DMS79 (cell line): ENCODE measurements around the gene DDOST.
"Not testable (repeated sequence)": the region's sequence is repeated elsewhere in the genome, so short reads cannot be mapped to it uniquely, and the experiment has no call there.

Experiments
- DNase-seq: peaks from one replicate; lab custom pipeline; 2025; lab: John Stamatoyannopoulos, UW

The DDOST gene

DNA sequence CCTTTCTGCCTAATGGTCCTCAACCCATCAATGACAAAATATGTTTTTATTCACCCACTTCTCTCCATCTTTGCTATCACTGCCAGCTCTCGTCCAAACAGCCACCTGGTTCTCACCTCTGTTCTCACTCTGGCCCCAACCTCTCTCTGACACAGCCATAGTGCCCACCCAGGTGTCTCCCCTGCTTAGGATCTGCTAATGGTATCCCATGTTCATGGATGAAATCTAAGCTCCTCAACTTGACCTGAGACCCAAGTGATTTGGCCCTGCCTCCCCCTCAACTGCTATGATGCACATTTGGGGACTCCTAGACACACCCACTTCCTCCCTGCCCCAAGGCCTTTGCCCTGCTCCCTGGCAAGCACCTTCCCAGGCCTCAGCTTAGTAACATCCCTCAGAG lies 30.7 kb upstream of the DDOST start:
- no peak for DNase-seq

DNA sequence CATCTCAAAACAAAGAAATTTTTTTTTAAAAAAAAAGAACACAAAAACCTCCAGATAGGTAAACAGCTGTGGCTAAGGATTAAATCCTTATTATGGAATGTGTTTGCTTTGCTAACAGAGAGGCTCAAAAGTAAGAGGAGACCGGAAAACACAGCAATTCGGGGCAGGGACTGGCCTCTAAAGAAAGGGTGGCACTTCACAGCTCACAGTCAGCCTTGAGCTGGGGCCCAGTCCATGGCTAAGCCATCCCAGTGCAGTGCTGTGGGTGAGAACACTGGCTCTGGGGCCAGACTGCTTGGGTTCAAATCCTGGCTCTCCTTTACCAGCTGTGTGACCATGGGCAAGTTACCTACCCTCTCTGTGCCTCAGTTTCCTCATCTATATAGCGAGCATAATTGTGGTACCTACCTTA lies 28.5 kb upstream of the DDOST start:
- no peak for DNase-seq

DNA sequence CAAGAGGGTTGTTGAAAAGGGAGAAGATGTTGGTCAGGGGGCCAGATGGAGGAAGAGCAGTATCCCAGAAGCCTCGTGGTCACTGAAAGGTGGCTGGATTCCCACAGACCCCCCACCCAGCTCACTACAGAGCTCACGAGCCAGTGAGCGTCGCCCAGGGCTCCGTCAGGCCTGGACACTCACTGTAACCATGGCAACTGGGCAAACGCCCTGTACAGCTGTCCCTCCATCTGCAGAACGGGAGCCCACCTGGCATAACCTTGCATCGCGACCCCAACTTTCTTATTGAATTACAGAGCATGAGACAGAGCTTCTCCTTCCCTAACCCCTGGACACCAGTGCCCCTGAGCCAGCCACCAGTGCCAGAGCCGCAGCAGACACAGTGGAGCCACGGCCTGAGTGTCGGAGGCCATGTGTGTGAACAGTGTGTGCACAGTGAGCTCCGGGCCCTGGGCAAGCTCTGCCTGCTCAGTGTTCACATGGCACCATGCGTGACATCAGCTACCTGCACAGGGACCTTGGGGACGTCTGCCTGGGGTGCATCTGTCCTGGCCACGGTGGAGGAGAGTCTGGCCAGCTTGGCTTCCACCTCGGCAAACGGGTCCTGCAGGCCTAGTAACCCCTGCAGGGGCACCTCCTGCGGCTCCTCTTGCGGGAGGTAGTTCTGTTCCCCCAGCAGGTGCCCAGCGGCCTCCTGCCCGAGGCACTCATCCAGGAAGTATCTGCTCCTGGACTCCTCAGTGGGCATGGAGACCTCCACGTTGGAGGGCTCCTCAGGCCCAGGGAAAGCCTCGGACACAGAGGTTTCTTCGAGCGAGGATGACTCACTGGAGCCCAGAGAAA lies 25.9 kb upstream of the DDOST start:
- no peak for DNase-seq

DNA sequence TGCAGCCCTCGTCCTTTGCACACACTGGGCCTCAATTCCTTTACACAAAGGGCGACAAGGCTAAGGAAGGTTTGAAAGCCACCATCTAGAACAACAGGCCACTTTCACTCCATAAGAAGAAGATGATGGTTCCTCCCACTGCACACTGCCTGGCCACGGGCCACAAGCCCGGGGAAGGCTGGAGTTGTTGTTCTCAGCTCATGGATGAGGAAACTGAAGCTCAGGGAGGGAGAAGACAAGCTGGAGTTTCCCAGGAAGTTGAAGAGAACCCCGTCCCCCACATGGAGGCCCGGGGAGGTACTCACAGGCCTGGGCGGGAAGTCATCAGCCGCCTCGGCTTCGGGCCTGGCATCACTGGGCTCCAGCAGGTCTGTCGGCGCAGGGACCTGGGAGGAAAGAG lies 24.6 kb upstream of the DDOST start:
- no peak for DNase-seq

DNA sequence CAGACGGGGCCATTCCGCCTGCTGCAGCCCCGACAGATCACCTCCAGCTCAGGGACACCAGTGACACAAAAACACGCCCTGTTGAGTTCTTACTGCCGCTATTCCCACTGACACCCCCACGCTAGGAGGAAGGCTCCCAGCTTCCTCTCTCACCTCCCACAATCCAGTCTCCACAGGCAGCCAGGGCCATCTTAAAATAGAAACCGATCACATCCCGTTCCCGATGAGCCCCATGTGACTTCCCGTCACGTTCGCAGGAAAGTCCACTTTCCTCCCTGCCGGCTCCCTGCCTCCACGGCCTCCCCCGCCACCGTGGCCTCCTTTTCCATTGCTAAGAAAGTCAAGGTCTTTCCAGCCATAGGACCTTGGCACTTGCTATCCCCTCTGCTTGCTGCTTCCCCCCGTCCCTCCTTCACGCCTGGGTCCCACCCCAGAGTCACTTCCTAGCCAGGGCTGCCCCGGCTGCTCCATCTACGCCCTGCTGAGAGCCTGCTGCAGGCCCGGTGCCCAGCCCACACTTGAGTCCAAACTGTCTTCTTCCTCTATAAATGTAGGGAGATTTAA lies 24.0 kb upstream of the DDOST start:
- DNase-seq, result no peak

DNA sequence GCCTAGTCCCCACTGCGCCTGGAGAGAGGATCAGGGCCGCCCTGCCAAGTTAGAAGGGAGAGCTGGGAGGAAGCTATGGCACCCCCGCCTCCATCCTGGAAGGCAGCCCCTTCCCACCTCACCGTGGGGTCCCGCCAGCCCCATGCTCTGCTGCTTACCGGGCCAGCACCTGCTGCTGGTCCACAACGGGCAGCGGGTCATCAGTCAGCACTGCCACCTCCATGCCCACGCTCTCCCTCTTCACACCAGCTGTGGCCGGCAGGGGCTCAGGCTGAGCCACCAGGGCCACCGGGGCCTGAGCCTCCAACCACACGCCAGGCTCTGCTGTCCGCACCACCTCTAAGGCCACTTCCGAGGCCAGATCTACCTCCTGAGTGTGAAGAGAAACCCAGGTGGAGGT lies 23.5 kb upstream of the DDOST start:
- no peak for DNase-seq

DNA sequence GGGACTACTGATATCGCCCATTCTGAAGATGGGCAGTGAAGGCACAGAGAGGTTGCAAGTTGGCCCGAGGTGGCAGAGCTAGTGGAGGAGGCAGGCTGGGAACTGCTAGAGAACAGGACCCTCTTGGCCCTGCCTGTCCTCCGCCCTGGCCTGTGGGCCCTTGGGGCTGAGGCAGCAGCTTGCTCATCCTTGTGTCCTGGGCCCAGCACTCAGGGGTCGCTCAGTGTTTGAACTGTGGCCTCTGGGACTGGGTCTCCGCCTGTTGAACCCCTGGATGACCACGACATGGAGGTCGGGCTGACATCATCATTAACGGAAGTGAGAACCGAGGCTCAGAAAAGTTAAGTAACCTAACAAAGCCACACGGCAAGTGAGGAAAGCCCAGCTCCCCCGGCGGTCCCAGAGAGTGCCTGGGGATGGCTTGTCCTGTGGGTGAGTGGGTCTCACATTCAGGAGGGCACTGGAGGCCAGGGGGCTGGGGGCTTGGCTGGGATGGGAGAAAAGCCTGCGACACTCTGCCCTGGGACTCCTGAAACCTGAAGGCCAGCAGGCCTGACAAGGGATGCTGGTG lies 23.0 kb upstream of the DDOST start:
- no peak for DNase-seq

DNA sequence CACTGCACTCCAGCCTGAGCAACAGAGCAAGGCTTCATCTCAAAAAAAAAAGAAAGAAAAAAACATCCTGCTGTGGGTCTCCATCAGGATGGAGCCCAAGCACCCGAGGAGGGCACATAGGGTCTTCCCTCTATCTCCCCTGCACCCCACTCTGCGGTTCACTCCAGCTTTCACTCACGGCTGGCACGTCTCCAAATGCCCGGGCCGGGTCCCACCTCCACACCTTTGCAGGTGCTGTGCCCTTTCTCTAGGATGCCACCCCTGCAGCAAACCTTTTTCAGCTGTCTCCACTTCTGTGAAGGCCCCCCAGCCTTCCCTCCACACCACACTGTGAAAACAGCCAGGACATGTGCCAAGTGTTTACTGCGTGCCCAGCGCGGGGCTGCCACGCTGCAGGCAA lies 22.4 kb upstream of the DDOST start:
- DNase-seq, result no peak

DNA sequence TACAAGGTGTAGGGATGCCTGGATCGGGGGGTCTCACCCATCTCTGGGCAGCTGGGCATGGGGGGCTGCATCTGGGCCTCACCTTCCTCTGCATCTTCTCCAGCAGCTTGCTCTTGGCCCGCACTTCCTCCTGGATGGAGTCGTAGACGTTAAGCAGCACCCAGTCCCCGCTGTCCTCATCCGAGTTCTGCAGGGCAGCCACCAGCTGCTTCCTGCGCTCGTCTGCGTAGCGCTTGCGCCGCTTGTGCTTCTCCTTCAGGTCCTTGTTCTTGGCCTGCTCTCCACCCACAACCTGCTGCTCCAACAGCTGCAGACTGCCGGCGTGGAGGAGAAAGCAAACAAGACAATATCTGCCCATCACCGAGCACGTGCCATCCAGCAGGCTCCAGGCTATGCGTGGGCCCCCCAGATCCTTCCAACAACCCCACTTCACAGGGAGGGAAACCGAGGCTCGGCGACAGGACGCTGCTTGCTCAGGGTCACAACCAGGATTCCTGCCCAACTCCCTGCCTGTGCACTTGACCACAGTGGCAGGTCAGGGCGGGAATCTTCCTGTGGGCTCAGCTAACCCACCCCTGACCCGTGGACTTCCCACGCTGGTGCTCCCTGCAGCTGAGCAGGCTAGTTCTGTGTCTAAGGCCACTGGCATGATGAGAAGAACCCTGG lies 21.5 kb upstream of the DDOST start:
- DNase-seq, result no peak

DNA sequence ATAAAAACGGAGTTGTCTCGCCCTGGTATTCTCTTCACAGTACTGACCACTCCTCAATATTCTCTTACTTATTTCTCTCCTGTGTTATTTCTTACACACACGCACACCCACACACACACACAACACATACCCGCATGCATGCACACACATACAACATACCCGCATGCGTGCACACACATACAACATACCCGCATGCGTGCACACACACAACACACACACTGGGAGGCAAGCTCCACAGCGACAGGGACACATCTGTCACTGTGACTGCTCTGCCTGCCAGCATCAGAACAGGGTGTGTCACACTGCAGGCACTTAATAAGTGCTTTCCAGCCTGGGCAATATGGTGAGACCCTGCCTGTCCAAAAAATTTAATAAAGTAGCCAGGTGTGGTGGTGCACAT lies 20.8 kb upstream of the DDOST start:
- DNase-seq, result no peak

DNA sequence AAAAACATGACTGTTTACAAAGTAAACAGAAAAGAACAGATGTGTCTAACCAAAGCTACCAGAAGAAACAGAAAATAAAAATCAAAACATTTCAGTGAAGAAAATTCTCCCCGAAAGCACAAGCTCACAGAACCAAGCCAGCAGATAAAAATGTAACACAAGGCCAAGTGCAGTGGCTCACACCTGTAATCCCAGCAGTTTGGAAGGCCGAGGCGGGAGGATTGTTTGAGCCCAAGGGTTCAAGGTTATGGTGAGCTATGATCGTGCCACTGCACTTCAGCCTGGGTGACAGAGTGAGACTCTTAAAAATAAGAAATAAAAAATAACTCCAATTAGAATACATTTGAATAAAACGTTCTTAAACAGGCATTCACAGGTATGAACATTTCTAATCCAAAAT lies 19.1 kb upstream of the DDOST start:
- no peak for DNase-seq

DNA sequence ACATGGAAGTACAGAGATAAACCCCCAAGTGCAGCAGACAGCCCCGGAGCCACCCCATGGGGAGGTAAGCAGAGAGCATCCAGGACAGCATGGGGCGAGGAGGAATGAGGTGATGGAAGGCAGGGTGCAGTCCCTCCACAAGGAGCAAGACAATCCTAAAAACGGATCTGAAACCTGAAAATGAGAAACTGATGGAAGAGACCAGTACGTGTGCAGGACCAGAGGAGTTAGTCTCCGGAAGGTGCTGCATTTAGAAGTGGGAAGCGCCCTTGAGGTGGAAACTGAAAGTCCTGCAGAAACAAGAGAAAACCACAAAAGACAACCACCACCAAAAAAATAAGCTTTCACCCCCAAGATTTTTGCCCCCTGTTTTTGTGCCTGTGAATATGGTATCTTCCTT lies 17.4 kb upstream of the DDOST start:
- DNase-seq, result no peak

DNA sequence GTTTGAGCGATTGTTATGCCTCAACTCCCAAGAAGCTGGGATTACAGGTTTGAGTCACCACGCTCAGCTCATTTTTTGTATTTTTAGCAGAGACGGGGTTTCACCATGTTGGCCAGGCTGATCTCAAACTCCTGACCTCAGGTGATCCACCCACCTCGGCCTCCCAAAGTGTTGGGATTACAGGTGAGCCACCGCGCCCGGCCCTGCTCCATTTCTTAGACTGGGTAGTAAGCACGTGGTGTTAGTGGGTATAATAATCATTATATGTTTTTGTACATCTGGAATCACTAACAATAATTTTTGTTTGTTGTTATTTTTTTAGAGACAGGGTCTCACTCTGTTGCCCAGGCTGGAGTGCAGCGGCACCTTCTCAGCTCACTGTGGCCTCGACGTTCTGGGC lies 12.5 kb upstream of the DDOST start:
- DNase-seq, result not testable (repeated sequence)

DNA sequence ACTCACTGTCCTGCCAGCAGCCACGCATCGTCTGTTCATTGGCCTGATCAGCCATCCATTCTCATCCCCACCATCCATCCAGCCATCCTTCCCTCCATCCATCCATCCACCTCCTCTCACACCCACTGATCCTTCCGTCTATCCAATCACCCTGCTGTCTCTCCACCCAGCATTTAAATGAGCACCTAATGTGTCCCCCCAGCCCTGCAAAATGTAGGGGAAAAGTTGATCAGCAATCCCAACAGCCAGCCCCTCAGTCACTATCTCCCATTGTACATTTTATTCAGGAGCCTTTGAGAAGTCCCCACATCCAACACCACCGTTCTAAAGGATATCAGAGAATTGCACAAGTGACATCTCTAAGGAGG lies 11.1 kb upstream of the DDOST start:
- no peak for DNase-seq

DNA sequence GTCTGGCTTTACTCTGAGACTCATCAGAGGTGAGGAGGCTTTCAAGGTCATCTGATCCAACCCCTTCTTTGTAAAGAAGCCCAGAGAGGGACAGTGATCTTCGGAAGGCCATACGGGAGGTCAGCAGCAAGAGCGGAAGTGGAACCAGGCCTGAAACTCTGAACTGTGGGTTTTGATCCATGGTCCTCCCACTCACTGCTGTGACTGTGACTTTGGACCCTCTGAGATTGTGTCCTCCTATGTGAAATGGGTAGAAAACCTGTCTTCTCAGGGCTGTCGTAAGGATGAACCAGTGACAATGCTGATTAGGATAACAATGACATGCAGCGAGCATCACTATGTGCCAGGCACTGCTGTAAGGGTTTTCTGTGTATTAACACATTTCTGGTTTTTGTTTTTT lies 9.8 kb upstream of the DDOST start:
- no peak for DNase-seq

DNA sequence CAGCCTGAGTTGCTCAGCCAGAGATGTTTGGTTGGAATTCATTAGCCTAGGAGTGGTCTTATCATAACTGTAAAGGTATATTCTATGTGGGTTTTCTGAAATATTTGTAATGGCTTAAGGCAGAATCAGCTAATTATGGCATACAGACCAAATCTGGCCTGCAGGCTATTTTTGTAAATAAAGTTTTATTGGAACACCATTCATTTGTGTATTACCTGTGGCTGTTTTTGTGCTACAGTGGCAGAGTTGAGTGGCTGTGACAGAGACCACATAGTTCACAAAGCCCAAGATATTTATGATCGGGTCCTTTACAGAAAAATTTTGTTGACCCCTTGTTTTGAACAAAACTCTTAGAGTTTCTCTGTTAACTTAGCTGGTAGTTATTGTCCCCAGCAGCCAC lies 7.4 kb upstream of the DDOST start:
- DNase-seq, result no peak

DNA sequence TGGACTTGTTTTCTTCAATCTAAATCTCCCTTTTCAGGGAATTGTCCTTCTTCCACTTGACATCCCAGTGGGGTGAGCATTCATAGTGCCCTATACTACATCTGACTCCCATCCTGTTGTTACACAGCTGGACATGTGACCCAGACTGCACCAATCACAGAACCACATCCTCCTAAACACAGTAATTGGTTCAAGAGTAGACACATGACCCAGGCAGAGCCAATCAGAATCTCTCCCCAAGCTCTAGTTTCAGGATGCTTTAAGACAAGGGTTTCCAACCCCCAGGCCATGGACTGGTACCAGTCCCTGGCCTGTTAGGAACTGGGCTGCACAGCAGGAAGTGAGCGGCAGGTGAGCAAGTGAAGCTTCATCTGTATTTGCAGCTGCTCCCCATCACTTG lies 5.6 kb upstream of the DDOST start:
- no peak for DNase-seq

DNA sequence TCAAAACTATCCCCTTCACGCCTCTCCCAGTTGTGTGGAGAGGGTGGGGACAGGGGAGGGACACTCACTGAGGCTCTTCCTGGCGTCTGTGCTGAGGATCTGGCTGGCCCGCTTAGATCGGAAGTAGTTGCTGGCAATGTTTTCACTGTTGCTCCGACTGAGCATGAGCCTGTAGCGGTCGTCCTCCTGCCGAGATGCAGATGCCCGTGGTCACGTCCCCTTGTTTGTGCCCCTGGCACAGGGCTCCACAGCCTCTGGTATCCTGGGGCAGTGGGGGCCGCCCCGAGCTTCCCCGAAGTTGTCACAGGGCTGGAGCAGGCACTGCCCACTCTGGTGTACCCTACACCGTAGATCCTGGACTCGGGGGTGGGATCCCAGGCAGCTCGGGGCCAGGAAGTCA lies 5.0 kb upstream of the DDOST start:
- no peak for DNase-seq

DNA sequence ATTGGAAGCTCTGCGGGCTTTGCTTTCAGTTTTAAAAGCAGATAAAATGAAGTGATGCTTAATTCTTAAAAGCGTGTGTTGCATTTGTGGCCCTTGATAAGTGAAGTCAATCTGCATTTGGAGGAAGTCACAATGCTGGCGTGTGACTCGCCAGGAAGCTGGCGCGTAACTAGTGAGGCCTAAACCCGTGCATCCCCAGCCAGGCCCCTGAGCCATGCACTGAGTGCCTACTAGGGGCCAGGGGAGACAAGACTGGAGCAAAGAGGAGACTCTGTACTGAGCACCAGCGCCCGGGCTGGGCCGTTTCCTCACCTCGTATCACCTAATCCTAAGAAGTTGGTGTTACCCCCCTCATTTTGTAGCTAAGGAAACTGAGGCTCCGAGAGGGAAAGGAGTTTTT lies 4.6 kb upstream of the DDOST start:
- DNase-seq, result no peak

DNA sequence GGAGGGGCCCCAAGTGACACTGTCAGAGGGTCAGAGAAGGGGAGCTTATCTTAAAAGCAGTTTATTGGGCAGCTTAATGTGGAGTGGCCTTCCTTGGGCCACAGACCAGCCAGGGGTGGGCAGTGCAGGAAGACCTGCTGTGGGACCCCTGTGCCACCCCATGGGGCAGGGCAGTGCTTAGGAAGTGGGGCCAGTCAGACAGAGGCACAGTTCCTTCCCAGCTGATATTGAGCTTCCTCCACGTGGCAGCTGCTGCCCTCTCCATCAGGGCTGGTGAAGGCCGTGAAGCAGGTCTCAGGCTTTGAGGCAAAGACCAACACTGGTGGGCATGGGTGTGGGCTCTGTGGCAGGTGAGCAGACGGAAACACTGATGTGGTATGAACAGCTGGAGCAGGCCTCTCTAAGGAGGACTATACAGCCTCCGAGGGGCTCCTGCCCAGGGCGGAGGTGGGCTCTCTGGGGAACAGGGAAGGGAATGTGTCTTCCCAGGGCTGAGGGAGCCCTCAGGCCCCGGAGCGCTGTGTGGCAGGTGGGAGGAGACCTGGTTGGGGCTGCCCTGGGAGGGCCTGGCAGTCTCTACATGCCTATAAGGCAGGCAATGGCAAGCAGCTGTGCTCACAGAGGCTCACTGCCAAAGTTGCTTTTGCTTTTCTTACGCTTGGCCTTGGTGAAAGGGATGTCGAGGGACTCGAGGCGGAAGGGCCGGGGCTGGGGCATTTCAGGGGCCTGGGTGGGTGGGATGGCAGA lies 3.0 kb upstream of the DDOST start:
- DNase-seq, result no peak

DNA sequence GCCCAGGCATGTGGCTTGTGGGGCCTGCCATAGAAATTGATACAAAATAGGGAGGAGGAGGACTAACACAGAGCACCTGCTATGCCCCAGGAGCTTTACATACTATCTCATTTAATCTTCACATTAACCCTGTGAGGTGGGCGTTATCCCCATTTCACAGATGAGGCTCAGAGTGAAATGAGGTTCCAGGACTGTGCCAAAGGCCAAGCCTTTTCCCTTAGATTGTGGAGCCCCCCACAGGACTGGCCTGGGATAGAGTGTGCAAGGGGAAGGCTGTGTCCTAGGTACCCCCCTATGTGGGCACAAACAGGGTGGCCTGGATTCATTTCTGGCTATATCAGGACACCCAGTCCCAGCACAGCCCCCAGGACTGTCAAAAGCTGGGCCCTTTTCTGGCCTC lies 2.2 kb upstream of the DDOST start:
- DNase-seq, result no peak

DNA sequence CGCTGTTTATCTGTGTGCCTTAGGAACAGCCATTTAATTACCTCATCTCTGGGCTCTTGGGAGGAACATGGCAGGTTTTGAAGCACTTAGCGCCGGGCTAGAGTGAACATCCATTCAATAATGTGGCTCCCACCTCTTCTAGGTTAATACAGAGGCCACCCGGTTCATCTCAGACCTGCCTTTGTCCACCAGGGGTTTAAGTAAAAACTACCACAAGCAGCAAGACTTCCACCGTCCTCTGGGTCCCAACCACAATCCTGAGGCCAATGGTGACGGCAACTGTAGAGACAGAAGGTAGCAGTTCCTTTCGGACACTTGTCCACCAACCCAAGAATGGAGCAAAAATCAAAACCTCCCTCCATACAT lies 924 bp upstream of the DDOST start:
- DNase-seq, result no peak

DNA sequence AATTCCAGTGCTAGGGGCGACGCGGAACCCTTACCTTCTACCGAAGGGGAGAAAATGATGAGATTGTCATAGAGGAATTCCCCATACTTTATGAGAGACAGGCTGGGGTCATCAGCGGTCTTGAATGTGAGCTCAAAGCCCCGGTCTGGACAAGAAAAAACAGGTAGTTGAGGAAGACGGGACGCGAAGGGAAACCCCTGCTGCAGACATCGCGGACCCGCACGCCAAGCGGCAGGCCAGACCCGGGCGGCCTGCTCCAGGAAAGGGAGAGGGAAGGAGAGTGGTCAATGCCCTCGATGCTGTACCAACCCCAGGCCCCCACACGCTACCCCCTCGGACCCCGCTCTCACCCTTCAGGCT lies 342 bp downstream of the DDOST start:
- DNase-seq, result no peak
